Activated CD8-positive, alpha-beta memory T cell treated with anti-CD3 and anti-CD28 coated beads for 36 hours (primary cell): ENCODE measurements around the gene LRCOL1. TPM values are rescaled to one million over a fixed set of nuclear protein-coding genes. Genes with fewer than 3 reads are reported as not detected.

ENCODE experiments used
- CTCF ChIA-PET: fragments of 350-600 bp; sonication (Branson Sonifier 250); formaldehyde crosslinking; loops from one replicate; lab custom pipeline; 2021; ENCODE audit warnings: antibody characterized with exemption; lab: Charles Lee
- POLR2A ChIA-PET: fragments of 350-600 bp; sonication (Branson Sonifier 250); formaldehyde crosslinking; loops from one replicate; lab custom pipeline; 2021; ENCODE audit warnings: antibody characterized with exemption; lab: Charles Lee
- total RNA-seq, 2 experiments: library from RNA; stranded (reverse); gene quantifications; one replicate each; pipeline ENCODE4 v1.2.3, GENCODE V29; 2021

Gene LRCOL1
- total RNA-seq, 2 experiments from 2014 or later, result not detected

DNA sequence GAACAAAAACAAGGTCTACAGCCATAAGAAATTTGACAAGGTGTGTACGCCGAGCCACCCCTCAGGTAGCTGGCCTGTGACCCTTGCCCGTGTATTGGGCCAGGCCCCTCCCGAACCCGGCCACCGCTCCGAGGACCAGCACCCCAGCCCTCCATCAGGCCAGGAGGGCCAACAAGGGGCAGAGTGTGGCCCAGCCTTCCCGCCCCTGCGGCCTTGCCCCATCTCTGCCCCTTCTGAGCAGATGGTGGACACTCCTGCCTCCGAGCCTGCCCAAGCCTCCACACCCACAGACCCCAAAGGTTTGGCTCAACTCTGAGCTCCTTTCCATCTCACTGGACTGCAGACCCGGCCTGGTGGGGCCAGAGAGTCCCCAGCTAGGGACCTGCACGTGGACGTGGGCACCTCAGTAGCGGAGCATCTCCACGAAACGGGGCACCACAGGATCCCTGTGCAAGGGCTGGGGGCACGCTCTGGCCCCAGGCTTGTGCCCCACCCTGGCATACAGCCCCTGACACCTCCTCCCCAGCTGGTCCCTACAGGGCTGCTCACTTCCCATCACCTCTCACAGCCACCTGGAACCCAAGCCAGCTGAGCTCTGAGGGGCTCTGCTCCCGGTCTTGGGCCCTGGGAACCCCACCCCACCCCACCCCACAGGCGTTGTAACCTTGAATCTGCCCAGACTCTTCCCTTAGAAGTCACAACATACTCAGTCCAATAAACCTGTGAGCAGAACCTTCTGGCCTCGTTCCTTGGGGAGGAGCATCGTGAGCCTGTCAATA, 11.5 kb upstream of the LRCOL1 start:
- CTCF ChIA-PET, result no interaction called here
- POLR2A ChIA-PET, result no interaction called here

DNA sequence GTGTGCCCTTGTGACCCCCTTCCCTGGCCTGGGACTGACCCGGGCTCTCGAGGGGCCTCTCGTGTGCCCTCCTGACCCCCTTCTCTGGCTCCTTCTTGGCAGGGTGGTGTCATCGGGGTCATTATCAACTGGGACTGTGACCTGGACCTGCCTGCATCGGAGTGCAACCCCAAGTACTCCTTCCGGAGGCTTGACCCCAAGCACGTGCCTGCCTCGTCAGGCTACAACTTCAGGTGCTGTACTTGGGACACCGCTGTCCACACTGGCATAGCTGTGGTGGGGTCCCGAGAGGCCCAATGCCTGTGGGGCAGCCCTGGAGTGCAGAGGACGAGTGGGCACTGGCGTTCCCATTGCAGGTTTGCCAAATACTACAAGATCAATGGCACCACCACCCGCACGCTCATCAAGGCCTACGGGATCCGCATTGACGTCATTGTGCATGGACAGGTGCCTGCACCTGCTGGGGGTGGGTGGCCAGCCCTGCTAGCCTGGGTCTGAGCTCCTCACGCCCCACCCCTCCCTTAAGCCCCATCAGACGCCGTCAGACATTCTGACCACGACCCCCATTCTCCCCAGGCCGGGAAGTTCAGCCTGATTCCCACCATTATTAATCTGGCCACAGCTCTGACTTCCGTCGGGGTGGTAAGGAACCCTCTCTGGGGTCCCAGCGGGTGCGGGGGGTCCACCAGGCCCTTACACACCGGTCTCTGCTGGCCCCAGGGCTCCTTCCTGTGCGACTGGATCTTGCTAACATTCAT, 10.7 kb upstream of the LRCOL1 start:
- ChIA-PET CTCF (interaction anchor here (2.0 kb wide), 1 partner anchor 207 kb away, joined by 5 read pairs; no protein-coding TSS in a partner anchor), POLR2A (interaction anchor here (0.9 kb wide), 1 partner anchor 18 kb away, joined by 3 read pairs; no protein-coding TSS in a partner anchor)

DNA sequence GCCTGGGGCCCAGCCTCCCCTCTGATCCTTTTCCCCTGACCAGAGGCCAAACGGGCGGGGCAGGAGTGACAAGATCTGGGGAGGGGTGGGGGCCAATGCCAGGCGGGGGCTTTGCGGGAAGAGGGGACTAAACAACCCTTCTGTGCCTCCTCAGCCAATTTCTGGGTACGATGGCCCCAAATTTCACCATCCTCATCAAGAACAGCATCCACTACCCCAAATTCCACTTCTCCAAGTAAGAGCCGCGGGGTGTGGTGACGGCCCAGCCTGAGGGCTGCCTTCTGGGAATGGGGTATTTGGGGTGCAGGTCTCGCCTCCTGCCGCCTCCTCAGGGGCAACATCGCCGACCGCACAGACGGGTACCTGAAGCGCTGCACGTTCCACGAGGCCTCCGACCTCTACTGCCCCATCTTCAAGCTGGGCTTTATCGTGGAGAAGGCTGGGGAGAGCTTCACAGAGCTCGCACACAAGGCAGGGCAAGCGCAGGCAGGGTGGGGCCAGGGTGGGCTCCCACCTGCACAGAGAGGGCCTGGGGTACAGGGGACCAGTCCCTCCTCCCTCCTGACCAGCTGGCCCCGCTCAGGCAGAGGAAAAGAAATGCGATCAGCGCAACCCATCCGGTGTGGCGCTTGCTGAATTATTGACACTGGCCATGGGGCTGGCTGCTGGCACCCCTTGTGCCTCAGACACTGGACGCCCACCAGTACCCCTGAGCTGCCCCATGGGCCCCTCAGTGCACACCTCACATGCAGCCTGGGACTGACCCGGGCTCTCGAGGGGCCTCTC, 9.9 kb upstream of the LRCOL1 start:
- CTCF ChIA-PET, result interaction anchor here (2.0 kb wide), 1 partner anchor 206 kb away, joined by 5 read pairs; no protein-coding TSS in a partner anchor
- POLR2A ChIA-PET, result interaction anchor here (0.9 kb wide), 1 partner anchor 19 kb away, joined by 3 read pairs; no protein-coding TSS in a partner anchor

DNA sequence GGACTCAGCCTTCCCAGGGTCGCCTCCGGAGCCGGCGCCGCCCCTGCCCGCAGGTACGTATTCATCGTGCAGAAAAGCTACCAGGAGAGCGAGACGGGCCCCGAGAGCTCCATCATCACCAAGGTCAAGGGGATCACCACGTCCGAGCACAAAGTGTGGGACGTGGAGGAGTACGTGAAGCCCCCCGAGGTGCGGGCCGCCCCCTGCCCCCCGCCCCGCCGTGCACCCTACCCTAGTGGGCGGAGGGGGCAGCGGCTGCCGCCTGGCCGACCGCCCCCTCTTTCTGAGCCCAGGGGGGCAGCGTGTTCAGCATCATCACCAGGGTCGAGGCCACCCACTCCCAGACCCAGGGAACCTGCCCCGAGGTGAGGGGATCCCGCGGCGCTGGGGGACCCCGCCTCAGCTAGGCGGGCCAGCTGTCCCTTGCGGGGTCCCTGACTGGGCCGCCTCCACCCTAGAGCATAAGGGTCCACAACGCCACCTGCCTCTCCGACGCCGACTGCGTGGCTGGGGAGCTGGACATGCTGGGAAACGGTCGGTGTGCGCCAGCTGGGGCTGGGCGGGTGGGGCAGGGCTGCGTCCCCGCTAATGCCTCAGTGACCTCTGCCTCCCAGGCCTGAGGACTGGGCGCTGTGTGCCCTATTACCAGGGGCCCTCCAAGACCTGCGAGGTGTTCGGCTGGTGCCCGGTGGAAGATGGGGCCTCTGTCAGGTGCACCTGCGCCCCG, 9.2 kb upstream of the LRCOL1 start:
- POLR2A ChIA-PET, result no interaction called here

DNA sequence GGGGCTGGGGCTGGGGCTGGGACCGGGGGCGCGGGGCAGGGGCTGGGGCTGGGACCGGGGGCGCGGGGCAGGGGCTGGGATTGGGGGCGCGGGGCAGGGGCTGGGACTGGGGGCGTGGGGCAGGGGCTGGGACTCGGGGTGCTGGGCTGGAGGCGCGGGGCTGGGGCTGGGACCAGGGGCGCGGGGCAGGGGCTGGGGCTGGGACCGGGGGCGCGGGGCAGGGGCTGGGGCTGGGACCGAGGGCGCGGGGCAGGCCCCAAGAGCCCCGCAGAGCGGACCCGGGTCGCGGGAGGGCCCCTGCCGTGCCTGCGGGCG, 8.6 kb upstream of the LRCOL1 start:
- POLR2A ChIA-PET, result no interaction called here
- CTCF ChIA-PET, result interaction anchor here (2.0 kb wide), 1 partner anchor 205 kb away, joined by 5 read pairs; no protein-coding TSS in a partner anchor

More for the DNA sequence above, 9.2 kb upstream of the LRCOL1 start:
- CTCF ChIA-PET, result interaction anchor here (2.0 kb wide), 1 partner anchor 205 kb away, joined by 5 read pairs; no protein-coding TSS in a partner anchor

DNA sequence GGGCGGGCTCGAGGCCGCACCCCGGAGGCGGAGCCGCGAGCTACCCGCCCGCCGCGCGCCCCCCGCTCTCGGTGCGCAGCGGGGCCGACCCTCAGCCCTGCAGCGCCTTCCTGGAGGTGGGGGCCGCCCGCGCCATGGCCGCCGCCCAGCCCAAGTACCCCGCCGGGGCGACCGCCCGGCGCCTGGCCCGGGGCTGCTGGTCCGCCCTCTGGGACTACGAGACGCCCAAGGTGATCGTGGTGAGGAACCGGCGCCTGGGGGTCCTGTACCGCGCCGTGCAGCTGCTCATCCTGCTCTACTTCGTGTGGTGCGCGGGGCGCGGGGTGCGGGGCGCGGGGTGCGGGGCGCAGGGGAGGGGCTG, 8.3 kb upstream of the LRCOL1 start, which contains the start of gene P2RX2:
P2RX2 (plus strand) TSS at position 94 of the 361 bp plus-strand sequence; CDS start at position 135, 41 bp downstream.
- ChIA-PET POLR2A (no interaction called here), CTCF (interaction anchor here (0.7 to 1.2 kb wide), 2 partner anchors 147 to 203 kb away, joined by 3 to 4 read pairs; no protein-coding TSS in a partner anchor)

DNA sequence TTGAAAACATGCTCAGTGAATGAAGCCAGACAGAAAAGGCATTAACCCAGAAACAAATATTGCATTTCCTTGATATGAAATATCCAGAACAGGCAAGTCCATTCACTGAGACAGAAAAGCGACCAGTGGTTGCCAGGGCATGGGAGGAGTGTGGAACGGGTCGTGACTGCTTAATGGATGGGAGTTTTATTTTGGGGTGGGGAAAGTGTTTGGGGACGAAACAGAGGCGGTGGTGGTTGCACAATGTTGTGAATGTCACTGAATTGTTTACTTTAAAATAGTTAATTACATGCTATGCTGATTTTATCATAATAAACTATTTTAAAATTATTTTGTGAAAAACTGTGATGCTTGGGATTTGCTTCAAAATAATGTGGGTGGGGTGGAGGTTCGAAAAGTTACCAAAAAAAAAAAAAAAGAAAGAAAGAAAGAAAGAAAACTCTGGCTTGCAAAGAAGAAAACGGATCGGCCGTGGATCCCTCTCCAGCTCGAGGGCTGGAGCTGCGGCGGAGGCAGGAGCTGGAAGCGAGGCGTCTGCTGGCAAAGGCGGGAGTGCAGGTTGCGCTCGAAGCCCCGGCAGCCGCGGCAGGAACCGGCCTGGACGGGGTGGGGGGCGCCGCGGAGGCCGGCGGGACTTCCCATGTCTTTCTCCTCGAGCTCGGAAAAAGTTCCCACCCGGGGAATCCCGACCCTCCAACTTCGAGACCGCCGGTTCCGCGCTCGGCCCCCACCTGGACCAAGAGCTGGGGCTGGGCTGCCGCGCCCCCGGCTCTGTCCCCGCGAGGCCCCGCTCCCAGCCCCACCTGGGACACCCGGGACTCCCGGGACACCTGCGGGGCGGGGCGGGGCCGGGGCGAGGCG, 7.7 kb upstream of the LRCOL1 start:
- ChIA-PET CTCF (interaction anchor here (0.7 to 1.2 kb wide), 2 partner anchors 148 to 203 kb away, joined by 3 to 4 read pairs; no protein-coding TSS in a partner anchor), POLR2A (no interaction called here)

DNA sequence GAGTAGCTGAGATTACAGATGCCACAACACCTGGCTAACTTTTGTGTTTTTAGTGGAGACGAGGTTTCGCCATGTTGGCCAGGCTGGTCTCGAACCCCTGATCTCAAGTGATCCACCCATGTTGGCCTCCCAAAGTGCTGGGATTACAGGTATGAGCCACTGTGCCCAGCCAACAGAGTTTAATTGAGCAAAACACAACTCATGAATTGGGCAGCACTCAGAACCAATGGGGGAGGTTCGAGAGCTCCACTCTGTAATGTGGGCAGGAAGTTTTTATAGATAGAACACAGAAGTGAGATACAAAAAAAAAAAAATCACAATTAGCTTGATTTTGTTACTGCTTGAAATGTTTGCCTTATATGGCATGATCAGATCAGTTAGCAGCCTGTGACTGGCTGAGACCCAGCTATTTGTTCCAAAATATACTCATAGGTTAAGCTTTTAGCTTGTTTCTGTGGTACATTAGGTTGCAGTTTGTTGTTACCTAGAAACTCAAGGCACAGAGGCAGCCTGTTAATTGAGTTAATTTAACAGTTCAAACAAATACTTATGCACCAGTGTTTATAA, 6.8 kb upstream of the LRCOL1 start:
- CTCF ChIA-PET, result interaction anchor here (0.6 to 1.1 kb wide), 2 partner anchors 16 to 18 kb away, joined by 3 read pairs; no protein-coding TSS in a partner anchor
- POLR2A ChIA-PET, result no interaction called here

DNA sequence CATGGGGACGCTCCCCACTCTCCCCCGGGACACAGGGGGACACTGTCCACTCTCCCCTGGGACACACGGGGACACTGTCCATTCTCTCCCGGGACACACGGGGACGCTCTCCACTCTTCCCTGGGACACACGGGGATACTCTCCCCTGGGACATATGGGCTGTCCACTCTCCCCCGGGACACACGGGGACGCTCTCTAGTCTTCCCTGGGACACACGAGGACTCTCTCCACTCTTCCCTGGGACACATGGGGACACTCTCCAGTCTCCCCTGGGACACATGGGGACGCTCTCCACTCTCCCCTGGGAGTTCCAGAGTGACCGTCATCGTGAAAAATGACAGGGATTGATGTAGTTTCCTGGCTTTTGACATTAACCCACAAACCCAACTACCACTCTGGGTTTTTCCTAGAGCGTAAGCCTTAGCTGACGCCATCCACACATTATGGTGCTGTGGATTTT, 5.2 kb upstream of the LRCOL1 start:
- ChIA-PET POLR2A (no interaction called here), CTCF (interaction anchor here (1.0 to 2.8 kb wide), 6 partner anchors 9 to 201 kb away, joined by 3 to 19 read pairs (median 4); no protein-coding TSS in a partner anchor)

DNA sequence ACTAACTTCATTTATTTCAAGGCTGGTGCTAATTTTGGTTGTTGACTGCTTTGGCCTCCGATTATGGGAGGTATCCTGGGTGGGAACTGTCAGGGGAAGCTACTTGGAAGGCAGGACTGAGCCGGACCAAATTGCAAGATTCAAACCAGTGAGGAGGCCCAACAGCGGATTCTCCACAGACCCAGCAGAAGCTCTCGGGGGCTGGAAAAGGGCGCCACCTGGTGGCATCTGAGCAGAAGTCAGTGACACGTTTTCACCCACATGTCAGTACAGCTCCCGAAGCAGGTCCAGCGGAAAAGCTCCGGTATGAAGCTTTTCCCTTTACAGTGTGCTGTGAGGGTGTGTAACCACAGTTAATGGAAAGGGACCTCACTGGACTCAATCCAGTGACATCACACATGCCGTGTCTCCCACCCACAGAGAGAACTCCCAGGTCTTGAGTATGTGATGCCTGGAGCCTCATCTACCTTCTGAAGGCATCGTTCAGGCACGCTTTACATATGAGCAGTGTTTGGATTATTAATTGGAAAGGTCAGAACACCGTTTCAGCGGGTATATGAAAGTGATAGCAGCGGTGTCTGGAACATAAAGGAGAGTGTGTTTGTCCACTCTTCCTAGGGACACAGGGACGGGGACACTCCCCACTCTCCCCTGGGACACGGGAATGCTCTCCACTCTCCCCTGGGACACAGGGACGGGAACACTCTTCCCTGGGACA, 4.6 kb upstream of the LRCOL1 start:
- POLR2A ChIA-PET, result no interaction called here

DNA sequence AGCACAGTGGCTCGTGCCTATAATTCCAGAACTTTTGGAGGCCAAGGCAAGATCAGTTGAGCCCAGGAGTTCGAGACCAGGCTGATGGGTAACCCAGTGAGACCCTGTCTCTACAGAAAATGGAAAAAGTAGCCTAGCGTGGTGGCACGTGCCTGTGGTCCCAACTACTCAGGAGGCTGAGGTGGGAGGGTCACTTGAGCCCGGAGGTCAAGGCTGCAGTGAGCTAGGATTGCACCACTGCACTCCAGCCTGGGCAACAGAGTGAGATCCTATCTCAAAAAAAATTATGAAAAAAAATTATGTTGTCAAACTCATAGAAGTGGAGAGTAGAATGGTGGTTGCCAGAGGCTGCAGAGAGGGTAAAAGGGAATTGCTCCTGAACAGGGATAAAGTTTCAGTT, 3.6 kb upstream of the LRCOL1 start:
- CTCF ChIA-PET, result interaction anchor here (1.0 to 2.8 kb wide), 4 partner anchors 18 to 468 kb away, joined by 3 to 19 read pairs (median 4); no protein-coding TSS in a partner anchor
- POLR2A ChIA-PET, result no interaction called here

More for the DNA sequence above, 4.6 kb upstream of the LRCOL1 start:
- CTCF ChIA-PET, result interaction anchor here (0.7 to 2.8 kb wide), 17 partner anchors 8 to 469 kb away, joined by 3 to 19 read pairs (median 3); no protein-coding TSS in a partner anchor

DNA sequence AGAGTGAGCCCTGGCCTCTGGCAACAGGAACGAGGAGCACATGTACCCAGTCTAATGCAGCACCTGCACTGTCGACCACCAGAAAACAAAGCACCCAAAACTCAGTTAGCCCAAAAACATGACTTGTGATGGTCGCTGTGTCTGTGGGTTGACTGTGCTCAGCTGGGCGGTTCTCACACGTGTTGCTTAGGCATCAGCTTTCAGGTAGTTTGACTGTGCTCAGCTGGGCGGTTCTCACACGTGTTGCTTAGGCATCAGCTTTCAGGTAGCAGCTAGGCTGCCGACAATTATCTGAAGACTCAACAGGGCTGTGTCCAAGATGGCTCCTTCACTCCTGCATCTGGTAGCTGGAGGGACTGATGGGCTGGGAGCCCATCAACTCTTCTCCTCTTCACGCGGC, 1.2 kb upstream of the LRCOL1 start:
- ChIA-PET CTCF (interaction anchor here (1.1 kb wide), 1 partner anchor 10 kb away, joined by 3 read pairs; no protein-coding TSS in a partner anchor), POLR2A (no interaction called here)

DNA sequence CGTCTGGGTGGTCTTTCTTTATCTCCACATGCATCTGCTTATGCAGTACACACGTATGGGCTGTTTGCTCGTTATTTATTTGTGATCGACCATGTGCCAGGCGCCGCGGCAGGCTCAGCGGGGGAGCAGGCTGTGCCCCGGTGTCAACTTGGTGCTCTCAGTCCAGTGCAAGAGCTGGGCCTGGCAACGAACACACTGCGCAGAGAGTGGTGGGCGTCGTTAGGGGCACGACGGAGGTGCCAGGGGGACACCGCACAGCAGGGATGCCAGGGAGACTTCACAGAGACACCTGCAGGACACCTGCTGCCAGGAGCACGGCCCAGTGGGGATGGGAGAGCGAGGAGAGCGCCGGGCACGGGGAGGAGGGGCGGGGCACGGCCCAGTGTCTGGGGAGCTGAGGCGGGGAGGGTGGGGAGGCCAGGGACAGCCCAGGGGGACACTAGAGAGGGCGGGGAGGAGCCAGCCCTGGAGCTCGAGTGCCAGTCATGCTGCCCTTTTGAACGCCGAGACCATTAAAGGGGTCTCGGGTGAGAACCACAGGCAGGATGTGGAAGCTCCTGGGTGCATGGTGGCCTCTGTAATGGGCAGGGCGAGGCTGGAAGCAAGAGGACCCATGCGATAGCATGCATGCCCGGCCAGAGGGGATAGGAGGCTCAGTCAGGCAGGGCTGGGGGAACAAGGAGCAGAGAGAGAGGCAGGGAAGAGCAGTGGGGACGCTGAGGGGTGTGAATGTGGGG, 652 bp upstream of the LRCOL1 start:
- ChIA-PET CTCF (interaction anchor here (0.8 to 1.4 kb wide), 2 partner anchors 50 to 195 kb away, joined by 3 read pairs; no protein-coding TSS in a partner anchor), POLR2A (no interaction called here)

DNA sequence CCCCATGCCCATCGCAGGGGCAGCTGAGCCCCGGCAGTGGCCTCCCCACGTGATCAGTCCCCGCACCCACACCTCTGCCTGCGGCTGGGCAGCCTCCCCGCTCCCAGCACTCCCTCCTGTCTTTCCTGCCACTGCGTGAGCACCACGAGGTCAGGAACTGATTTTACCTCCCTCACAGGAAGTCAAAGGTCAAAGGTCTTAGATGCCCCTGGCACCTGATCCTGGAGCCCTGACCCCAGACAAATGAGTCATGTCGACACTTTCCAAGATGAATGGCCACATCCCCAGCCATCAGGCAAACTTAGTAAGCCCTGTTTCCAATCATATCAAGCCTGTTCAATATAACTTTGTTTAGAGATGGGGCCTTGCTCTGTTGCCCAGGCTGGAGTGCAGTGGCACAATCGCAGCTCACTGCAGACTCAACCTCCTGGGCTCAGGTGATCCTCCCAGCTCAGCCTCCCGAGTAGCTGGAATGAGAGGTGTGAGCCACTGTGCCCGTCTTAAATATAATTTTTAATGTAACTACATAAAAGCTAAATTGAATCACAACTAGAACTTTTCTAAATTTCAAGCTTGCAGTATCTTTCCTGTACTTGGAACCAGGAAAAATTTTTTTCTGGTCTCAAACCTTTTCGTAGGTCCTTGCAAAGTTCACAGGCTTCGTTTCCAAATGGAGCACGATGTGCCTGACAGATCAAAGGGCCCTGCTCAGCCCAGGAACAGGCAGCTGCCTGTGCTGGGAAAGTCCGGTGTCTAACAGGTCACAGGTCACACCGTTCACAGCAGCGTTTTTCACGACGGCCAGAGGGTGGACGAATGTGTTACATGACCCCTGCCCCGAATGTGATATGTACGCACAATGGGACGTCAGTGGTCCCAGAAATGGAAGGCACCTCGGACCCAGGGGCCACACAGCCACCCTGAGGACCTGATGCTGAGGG, 1.9 kb downstream of the LRCOL1 start:
- POLR2A ChIA-PET, result no interaction called here
- CTCF ChIA-PET, result interaction anchor here (1.2 kb wide), 1 partner anchor 85 kb away, joined by 3 read pairs; no protein-coding TSS in a partner anchor
